Glomerular endothelial cell (primary cell): ENCODE measurements around the gene SFMBT2. TPM values are rescaled to one million over a fixed set of nuclear protein-coding genes. Genes with fewer than 3 reads are reported as not detected.
"Not testable (repeated sequence)": the region's sequence is repeated elsewhere in the genome, so short reads cannot be mapped to it uniquely, and the experiment has no call there.

Experiments used
- DNase-seq: peaks from one replicate; pipeline ENCODE4 v3.0.0-alpha.2; 2011; ENCODE audit warnings: low read depth, low spot score; ENCODE audit errors: extremely low read depth
- total RNA-seq: library from RNA; depleted of rRNA; stranded (reverse); fragments of >200 nt; gene quantifications from 2 replicates; pipeline ENCODE4 v1.2.3, GENCODE V29; 2015

SFMBT2 gene
- total RNA-seq, 1 donor from 2014 or later = 4.8 TPM

- no peak for DNase-seq
Observed at GRCh38 chr10:7194571-7194970, 216.3 kb downstream of the SFMBT2 start.

DNA sequence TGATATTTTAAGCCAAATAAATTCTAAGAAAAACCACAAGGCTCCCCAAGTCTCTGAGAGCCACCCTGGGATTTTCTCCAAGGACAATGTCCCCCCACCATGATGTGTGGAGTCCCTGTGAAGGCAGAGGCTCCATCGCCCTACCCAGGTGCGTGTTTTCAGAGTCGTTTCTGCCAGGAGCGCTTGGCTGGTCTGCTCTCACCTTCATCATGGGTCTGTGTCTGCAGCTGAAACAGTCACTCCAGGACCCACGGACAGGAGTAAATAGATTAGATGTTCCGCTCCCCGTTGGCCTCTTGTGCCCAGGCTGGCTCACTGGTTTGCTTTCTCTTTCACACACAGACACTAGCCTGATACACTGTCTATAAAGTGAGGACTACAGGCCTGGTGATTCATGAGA, 217.5 kb downstream of the SFMBT2 start:
- no peak for DNase-seq

- no peak for DNase-seq
Observed at GRCh38 chr10:7192831-7193361, 217.9 kb downstream of the SFMBT2 start.

DNA sequence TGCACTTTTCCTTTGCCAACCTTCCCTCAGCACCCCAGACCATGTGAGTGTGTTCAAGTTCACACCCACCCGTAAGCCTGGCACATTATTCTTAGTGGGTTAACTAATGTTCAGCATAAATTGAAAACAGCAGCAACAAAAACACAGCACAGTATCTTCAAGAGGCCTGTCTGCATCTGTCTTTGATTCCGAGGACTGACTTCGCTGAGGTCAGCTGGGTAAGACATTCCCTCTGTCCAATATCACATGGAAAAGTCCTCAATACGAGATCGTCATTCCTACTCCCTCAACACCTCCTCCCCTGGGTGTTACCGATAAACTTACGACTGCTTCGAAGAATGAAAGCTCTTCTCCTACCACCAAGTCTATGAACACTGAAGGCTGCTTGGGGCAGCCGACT, 218.8 kb downstream of the SFMBT2 start:
- DNase-seq = no peak

- DNase-seq = not testable (repeated sequence)
Observed at GRCh38 chr10:7190772-7191171, 220.1 kb downstream of the SFMBT2 start.

GRCh38 chr10:7189909-7190308, 220.9 kb downstream of the SFMBT2 start:
- DNase-seq = no peak

- no peak for DNase-seq
Observed at GRCh38 chr10:7188456-7189050, 222.3 kb downstream of the SFMBT2 start.

- DNase-seq = no peak
Observed at GRCh38 chr10:7186387-7187018, 224.3 kb downstream of the SFMBT2 start.

- DNase-seq = no peak
Observed at GRCh38 chr10:7185367-7185690, 225.5 kb downstream of the SFMBT2 start.

DNA sequence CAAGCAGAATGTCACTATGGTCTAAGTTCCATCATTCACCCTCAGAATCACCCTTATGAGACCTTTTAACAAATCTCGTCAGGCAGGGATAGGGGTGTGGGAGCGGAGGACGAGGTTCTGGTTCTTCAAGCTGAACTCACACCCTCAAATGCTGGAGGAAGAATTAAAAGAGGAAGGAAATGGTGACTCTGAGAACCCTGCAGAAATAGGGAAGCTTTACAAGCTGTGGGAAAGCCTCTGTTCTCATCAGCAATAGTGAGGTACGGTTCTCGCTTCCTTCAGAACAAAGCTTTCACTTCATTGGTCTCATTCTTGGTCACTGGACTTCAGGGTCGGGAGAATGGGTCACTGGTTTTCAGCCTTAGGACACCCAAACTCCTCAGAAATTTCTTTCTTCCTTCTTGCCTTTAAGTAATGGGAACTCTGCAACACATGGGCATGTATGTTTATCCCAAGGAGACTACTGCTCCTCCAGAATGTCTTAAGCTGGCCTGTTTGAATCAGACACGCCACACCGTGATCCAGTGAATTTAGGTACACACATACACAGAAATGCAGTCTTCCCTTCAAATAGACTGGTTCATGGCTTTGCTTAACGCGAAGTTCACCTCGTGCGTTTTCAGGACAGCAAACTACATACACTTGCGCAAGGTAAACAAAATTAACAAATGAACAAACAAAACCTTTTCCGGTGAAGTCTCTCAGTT, 226.0 kb downstream of the SFMBT2 start:
- no peak for DNase-seq

GRCh38 chr10:7184116-7184515, 226.7 kb downstream of the SFMBT2 start:
- not testable (repeated sequence) for DNase-seq

DNA sequence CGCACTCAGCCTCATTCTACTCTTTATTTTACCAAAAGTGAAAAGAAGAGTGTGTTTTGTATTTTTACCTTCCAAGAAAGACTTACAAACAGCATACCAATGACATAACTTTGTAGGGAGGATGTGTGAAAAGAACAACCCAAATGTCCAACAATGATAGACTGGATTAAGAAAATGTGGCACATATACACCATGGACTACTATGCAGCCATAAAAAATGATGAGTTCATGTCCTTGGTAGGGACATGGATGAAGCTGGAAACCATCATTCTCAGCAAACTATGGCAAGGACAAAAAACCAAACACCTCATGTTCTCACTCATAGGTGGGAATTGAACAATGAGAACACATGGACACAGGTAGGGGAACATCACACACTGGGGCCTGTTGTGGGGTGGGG, 228.5 kb downstream of the SFMBT2 start:
- DNase-seq = not testable (repeated sequence)

GRCh38 chr10:7181420-7181819, 229.4 kb downstream of the SFMBT2 start:
- no peak for DNase-seq

GRCh38 chr10:7179536-7179935, 231.3 kb downstream of the SFMBT2 start:
- DNase-seq = no peak

- DNase-seq = no peak
Observed at GRCh38 chr10:7173948-7174347, 236.9 kb downstream of the SFMBT2 start.

- no peak for DNase-seq
Observed at GRCh38 chr10:7171825-7172224, 239.0 kb downstream of the SFMBT2 start.

DNA sequence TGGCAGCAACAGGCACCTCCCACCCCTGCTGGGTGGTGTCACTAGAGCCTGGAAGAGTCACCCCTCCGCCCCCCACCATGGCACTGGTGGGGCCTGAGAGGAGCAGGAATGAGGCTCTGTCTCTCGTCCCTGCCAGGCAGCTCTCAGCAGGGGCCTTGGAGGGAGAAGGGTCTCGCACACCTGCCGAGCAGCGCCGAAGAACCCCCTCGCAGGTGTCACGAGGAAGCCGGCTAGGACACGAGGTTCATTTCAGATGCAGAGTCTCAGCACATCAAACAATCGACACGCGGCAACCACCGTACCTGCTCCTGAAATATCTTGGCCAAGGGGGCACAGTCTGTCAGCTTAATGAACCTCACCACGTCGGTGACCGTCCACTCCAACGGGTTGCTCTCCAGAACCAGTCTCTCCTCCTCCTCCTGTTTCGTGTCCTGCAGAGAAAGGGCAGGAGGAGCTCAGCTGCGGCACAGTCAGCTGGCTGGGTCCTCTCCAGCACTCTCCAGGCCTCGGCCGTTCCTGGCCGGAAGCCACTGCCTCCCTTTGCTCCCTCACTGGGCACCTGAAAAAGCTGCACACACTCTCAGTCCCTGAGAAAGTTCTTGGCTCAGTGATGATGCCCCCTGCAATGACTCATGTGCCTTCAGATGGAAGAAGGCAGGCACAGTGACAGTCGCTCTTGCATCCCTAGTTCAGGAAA, 240.1 kb downstream of the SFMBT2 start:
- no peak for DNase-seq

- no peak for DNase-seq
Observed at GRCh38 chr10:7168414-7168813, 242.4 kb downstream of the SFMBT2 start.

- no peak for DNase-seq
Observed at GRCh38 chr10:7165500-7166177, 245.2 kb downstream of the SFMBT2 start.

DNA sequence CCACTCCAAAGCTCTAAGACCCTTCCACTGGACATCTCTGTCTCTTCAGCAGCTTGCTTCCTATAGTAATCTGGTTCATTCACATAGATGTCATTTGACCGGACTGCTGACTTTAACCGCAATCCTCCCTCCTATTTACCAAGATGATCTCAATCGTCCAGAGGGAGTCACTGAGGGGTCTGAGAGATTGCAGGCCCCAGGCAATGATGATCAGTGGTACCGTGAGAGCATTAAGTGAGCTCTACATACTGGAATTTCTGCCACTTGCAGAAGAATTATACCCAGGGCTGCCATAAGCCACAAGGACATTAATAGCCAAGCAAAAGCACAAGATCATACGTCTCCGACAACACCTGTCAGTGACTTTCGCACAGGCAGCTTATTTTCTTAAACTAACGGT, 245.9 kb downstream of the SFMBT2 start:
- no peak for DNase-seq

GRCh38 chr10:7162331-7162730, 248.5 kb downstream of the SFMBT2 start:
- DNase-seq = no peak
